Measurements from ENCODE around the gene CD2.

Gene CD2

GRCh38 chr1:116763116-116763786 lies 9.0 kb downstream of the CD2 start:
- H3K27me3 ChIP-seq (ENCODE audit: insufficient read depth, low read length), result no peaks in the 10 kb centered on the region
- H3K4me3 ChIP-seq (ENCODE audit: low read length), result no peak overlapping the region
- H3K9me3 ChIP-seq (ENCODE audit: insufficient read depth, low read depth, low read length), result no peaks in the 10 kb centered on the region
- no peaks in the 10 kb centered on the region for H3K4me1 ChIP-seq (ENCODE audit: insufficient read depth, low read length)
- no peaks in the 10 kb centered on the region for H3K36me3 ChIP-seq (ENCODE audit: insufficient read depth, low read depth, low read length)
- no peak overlapping the region for H3K9ac ChIP-seq (ENCODE audit: low read depth, low read length)
- H3K27ac ChIP-seq (ENCODE audit: low read length), result no peak overlapping the region

DNA sequence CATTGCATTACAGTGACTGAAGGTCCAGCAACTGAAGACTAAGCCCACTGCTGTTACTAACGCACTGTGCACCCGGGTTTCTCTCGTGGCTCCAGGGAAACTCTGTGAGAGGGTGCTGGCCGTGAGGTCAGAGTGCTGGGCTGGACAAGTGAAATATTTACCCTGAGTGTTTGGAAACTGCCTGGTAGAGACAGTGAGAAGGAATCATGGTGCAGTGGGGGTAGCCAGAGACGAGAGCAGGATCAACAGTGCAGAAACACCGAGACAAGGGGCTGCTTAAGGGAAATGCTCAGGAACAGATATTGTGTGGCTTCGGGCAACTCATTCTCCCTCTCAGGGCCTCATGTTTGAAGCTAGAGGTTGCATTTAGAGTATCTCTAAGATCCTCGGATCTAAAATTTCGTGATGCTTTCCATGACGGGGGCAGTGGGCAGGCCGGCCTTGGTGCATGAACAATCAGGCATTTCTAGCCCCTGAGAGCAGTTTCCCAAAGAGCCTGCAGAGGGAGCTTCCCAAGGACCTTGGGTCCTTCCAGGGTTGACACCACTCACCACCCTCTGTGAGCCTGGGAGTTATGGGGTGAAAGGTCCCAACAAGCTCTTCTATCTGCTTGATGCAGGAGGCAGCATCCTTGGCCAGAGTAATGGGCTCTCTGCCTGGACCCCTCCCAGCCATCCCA lies 9.7 kb downstream of the CD2 start:
- no peaks in the 10 kb centered on the region for H3K36me3 ChIP-seq (ENCODE audit: insufficient read depth, low read depth, low read length)
- H3K4me3 ChIP-seq (ENCODE audit: low read length), result no peak overlapping the region
- H3K9ac ChIP-seq (ENCODE audit: low read depth, low read length), result no peak overlapping the region

DNA sequence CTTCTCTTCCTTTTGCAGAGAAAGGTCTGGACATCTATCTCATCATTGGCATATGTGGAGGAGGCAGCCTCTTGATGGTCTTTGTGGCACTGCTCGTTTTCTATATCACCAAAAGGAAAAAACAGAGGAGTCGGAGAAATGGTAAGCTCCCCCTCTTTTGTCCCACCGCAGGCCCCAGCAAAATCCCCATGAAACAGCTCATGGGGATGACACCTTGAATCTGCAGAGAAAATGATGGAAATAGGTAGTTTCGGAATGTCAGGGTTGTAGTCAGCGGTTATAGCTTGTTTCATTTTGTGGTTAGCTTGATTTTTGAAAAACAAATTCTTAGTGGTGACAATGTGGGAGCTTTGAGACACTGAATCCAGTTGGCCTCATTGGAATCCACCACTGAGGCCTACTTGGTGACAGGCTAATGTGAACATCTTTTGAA lies 10.3 kb downstream of the CD2 start:
- Histone ChIP-seq H3K36me3 (ENCODE audit: insufficient read depth, low read depth, low read length) (no peaks in the 10 kb centered on the region), H3K4me1 (ENCODE audit: insufficient read depth, low read length) (no peaks in the 10 kb centered on the region), H3K27ac (ENCODE audit: low read length) (no peak overlapping the region), H3K4me3 (ENCODE audit: low read length) (no peak overlapping the region), H3K9me3 (ENCODE audit: insufficient read depth, low read depth, low read length) (no peaks in the 10 kb centered on the region), H3K27me3 (ENCODE audit: insufficient read depth, low read length) (no peaks in the 10 kb centered on the region), H3K9ac (ENCODE audit: low read depth, low read length) (no peak overlapping the region)

More for the DNA sequence above, 9.7 kb downstream of the CD2 start:
- no peaks in the 10 kb centered on the region for H3K27me3 ChIP-seq (ENCODE audit: insufficient read depth, low read length)
- no peaks in the 10 kb centered on the region for H3K4me1 ChIP-seq (ENCODE audit: insufficient read depth, low read length)
- no peak overlapping the region for H3K27ac ChIP-seq (ENCODE audit: low read length)
- no peaks in the 10 kb centered on the region for H3K9me3 ChIP-seq (ENCODE audit: insufficient read depth, low read depth, low read length)

DNA sequence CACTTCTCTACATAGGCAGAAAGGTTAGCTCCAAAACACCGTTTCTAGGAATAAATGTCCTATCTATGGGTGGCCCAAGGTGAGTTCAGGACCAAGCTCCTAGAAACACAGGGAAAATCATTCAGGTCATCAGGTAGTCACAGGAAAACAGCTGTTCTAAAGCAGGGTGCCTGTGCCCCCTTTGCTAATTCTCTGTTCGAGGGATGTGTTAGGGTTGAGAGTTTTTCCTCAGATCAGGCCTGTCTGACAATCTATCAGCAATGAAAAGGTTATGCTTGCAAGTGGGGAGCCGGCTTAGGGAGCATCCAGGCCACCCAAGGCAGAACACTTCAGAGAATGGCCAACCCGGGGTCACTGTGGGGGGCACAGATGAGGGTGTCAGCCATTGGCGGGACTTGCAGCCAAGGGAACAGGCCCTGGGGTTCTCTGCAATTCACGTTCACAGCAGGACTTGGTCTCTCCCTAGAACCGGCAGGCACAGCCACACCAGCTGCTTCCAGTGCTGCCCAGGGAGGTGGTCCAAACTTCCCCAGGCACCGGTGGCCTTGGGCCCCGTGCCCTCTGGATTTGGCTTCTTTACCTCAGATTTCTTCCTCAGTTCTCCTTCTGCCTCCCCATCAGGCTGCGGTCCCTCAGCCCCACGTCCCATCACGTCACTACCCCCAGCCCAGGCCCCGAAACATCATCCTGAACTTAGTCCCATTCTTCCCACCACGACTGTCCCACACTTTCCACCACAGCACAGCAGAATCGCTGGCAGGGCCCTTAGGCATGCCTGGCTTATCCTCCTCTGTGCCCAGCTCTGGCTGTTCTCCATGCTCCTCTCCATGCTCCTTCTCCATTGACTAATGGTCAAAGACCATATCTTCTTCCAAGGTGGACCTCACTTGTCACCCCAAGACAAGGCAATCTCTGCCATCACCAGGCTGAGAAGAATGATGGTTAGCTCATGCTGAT lies 11.0 kb downstream of the CD2 start:
- no peaks in the 10 kb centered on the region for H3K4me1 ChIP-seq (ENCODE audit: insufficient read depth, low read length)
- no peaks in the 10 kb centered on the region for H3K9me3 ChIP-seq (ENCODE audit: insufficient read depth, low read depth, low read length)
- no peaks in the 10 kb centered on the region for H3K36me3 ChIP-seq (ENCODE audit: insufficient read depth, low read depth, low read length)
- no peaks in the 10 kb centered on the region for H3K27me3 ChIP-seq (ENCODE audit: insufficient read depth, low read length)
- H3K4me3 ChIP-seq (ENCODE audit: low read length), result no peak overlapping the region
- H3K27ac ChIP-seq (ENCODE audit: low read length), result no peak overlapping the region
- H3K9ac ChIP-seq (ENCODE audit: low read depth, low read length), result no peak overlapping the region

- Histone ChIP-seq H3K27ac (ENCODE audit: low read length) (no peak overlapping the region), H3K9ac (ENCODE audit: low read depth, low read length) (no peak overlapping the region)
Observed at GRCh38 chr1:116765962-116766361, 11.7 kb downstream of the CD2 start.

DNA sequence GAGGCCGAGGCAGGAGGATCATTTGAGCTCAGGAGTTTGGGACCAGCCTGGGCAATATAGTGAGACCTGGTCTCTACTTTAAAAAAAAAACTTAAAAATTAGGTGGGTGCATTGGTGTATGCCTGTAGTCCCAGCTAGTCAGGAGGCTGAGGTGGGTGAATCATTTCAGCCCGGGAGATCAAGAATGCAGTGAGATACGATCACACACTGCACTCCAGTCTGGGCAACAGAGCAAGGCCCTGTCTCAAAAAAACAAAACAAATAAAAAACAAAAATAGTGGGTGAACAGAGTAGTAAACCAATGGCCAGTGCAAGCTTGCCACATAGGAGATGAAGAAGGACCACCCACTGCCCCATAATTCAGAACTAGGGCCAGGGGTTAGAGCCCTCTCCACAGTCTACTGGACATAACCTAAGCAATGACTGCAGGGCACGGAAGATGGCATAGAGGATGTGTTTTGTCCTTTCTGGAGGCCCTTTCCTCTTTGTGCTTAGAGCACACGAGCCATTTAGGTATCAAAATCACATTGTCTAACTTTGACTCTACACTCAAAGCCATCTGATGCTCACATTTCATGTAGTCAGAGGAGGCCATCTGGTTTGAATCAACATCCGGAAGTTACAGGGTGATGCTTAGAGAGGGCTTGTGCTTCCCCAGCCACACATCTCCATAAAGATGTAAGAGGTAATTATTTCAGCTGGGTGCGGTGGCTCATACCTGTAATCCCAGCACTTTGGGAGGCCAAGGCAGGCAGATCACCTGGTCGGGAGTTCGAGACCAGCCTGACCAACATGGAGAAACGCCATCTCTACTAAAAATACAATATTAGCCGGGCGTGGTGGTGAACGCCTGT lies 12.6 kb downstream of the CD2 start:
- Histone ChIP-seq H3K36me3 (ENCODE audit: insufficient read depth, low read depth, low read length) (no peaks in the 10 kb centered on the region), H3K9me3 (ENCODE audit: insufficient read depth, low read depth, low read length) (no peaks in the 10 kb centered on the region), H3K27me3 (ENCODE audit: insufficient read depth, low read length) (no peaks in the 10 kb centered on the region), H3K4me3 (ENCODE audit: low read length) (no peak overlapping the region), H3K9ac (ENCODE audit: low read depth, low read length) (no peak overlapping the region), H3K4me1 (ENCODE audit: insufficient read depth, low read length) (no peaks in the 10 kb centered on the region), H3K27ac (ENCODE audit: low read length) (no peak overlapping the region)

More at GRCh38 chr1:116765962-116766361, 11.7 kb downstream of the CD2 start:
- H3K9me3 ChIP-seq (ENCODE audit: insufficient read depth, low read depth, low read length), result no peaks in the 10 kb centered on the region
- H3K4me3 ChIP-seq (ENCODE audit: low read length), result no peak overlapping the region
- no peaks in the 10 kb centered on the region for H3K27me3 ChIP-seq (ENCODE audit: insufficient read depth, low read length)
- no peaks in the 10 kb centered on the region for H3K36me3 ChIP-seq (ENCODE audit: insufficient read depth, low read depth, low read length)
- no peaks in the 10 kb centered on the region for H3K4me1 ChIP-seq (ENCODE audit: insufficient read depth, low read length)

DNA sequence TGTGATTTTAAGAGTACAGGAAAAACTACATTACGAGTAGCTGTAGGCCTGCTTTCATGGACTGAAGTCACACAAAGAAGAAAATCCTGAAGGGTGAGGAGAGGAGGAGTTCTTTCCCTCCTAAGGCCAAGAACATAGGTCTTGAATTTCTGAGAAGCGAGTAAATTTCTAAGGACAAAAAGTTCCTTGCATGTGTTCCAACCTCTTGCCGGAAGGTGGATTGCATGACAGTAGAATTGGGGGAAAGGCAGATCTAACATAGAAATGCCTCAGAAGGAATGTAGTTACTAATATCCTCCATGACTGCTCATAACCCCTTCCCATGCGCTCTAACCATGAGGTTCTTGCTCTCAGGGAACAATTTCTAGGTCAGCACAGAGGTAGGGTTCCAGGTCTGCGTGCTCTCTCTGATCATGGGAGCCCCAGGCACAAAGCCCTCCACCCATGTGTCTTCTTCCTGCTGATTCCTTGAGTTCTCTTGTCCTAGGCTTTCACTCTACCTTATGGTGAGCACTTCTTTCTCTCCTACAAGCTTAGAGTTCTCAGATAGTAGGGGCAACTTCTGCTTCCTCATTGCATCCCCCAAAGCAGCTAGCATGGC lies 13.7 kb downstream of the CD2 start:
- Histone ChIP-seq H3K9me3 (ENCODE audit: insufficient read depth, low read depth, low read length) (no peaks in the 10 kb centered on the region), H3K27ac (ENCODE audit: low read length) (no peak overlapping the region), H3K36me3 (ENCODE audit: insufficient read depth, low read depth, low read length) (no peaks in the 10 kb centered on the region), H3K9ac (ENCODE audit: low read depth, low read length) (no peak overlapping the region), H3K4me1 (ENCODE audit: insufficient read depth, low read length) (no peaks in the 10 kb centered on the region), H3K27me3 (ENCODE audit: insufficient read depth, low read length) (no peaks in the 10 kb centered on the region), H3K4me3 (ENCODE audit: low read length) (no peak overlapping the region)

GRCh38 chr1:116768416-116769103 lies 14.3 kb downstream of the CD2 start:
- Histone ChIP-seq H3K9me3 (ENCODE audit: insufficient read depth, low read depth, low read length) (no peaks in the 10 kb centered on the region), H3K36me3 (ENCODE audit: insufficient read depth, low read depth, low read length) (no peaks in the 10 kb centered on the region), H3K4me1 (ENCODE audit: insufficient read depth, low read length) (no peaks in the 10 kb centered on the region), H3K27me3 (ENCODE audit: insufficient read depth, low read length) (no peaks in the 10 kb centered on the region), H3K4me3 (ENCODE audit: low read length) (no peak overlapping the region), H3K27ac (ENCODE audit: low read length) (no peak overlapping the region), H3K9ac (ENCODE audit: low read depth, low read length) (no peak overlapping the region)

DNA sequence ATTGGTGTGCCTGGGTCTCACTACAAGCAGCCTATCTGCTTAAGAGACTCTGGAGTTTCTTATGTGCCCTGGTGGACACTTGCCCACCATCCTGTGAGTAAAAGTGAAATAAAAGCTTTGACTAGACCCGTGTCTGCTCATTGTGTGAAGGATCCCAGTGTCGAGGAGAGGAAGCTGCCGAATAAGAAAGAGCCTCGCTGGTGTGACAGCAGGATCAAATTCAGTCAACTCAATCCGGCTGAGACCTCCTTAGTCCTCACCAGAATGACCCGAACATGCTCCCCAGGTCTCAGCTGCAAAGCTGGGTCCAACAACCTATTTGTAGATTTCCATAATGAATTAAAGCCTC lies 14.8 kb downstream of the CD2 start:
- H3K4me3 ChIP-seq (ENCODE audit: low read length), result no peak overlapping the region
- no peak overlapping the region for H3K27ac ChIP-seq (ENCODE audit: low read length)
- H3K27me3 ChIP-seq (ENCODE audit: insufficient read depth, low read length), result no peaks in the 10 kb centered on the region
- no peak overlapping the region for H3K9ac ChIP-seq (ENCODE audit: low read depth, low read length)
- H3K4me1 ChIP-seq (ENCODE audit: insufficient read depth, low read length), result no peaks in the 10 kb centered on the region
- H3K36me3 ChIP-seq (ENCODE audit: insufficient read depth, low read depth, low read length), result no peaks in the 10 kb centered on the region
- no peaks in the 10 kb centered on the region for H3K9me3 ChIP-seq (ENCODE audit: insufficient read depth, low read depth, low read length)

DNA sequence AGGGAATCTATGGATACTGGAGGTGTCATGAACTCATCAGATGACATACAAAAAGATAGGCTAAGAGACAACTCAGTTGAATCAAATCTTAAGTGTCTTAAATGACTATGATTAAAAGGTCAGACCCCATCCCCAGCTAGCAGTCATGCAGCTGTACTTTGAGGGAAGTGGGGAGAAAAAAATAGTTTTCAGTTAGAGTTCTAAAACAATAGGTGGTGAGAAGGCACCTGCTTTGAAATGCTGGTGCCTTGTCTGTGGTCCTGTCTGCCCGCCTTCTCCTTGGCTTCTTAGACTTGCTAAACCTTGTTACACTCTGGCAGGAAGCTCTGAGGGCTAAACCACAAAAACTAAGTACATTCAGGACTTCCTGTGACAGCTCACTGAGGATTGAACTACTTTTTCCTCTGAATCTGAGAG lies 15.3 kb downstream of the CD2 start:
- Histone ChIP-seq H3K4me3 (ENCODE audit: low read length) (no peak overlapping the region), H3K9ac (ENCODE audit: low read depth, low read length) (no peak overlapping the region), H3K4me1 (ENCODE audit: insufficient read depth, low read length) (no peaks in the 10 kb centered on the region), H3K27ac (ENCODE audit: low read length) (no peak overlapping the region), H3K9me3 (ENCODE audit: insufficient read depth, low read depth, low read length) (no peaks in the 10 kb centered on the region), H3K36me3 (ENCODE audit: insufficient read depth, low read depth, low read length) (no peaks in the 10 kb centered on the region), H3K27me3 (ENCODE audit: insufficient read depth, low read length) (no peaks in the 10 kb centered on the region)

Measured in iPS-20b (cell line).